Muscle layer of duodenum (tissue), 2 donors: ENCODE data around the gene ATG10.
"Not testable (repeated sequence)": the region's sequence is repeated elsewhere in the genome, so short reads cannot be mapped to it uniquely, and the experiment has no call there.

Experiments used
- H3K27ac ChIP-seq: one replicate; pipeline ENCODE4 v1.7.0; 2013; ENCODE audit warnings: mild to moderate bottlenecking, low read length
- H3K27me3 ChIP-seq: one replicate; pipeline ENCODE4 v1.7.0; 2013; ENCODE audit warnings: low read depth, mild to moderate bottlenecking, control low read depth, low read length
- H3K36me3 ChIP-seq, 2 donors: one replicate each; pipeline ENCODE4 v1.7.0; 2013; ENCODE audit warnings: low read length in 2 of 2, control low read depth in 1 of 2, mild to moderate bottlenecking in 1 of 2; ENCODE audit not compliant: insufficient read depth in 2 of 2, control insufficient read depth in 1 of 2
- H3K4me1 ChIP-seq, 2 donors: one replicate each; pipeline ENCODE4 v1.7.0; 2013; ENCODE audit warnings: low read length in 2 of 2, mild to moderate bottlenecking in 2 of 2, control low read depth in 1 of 2, moderate library complexity in 1 of 2; ENCODE audit not compliant: insufficient read depth in 2 of 2, control insufficient read depth in 1 of 2
- H3K4me3 ChIP-seq, 2 donors: one replicate each; pipeline ENCODE4 v1.7.0; 2013; ENCODE audit warnings: low read length in 2 of 2, low read depth in 1 of 2, mild to moderate bottlenecking in 1 of 2
- H3K9me3 ChIP-seq, 2 donors: one replicate each; pipeline ENCODE4 v1.7.0; 2013; ENCODE audit warnings: low read length in 2 of 2, control low read depth in 1 of 2, mild to moderate bottlenecking in 1 of 2; ENCODE audit not compliant: control insufficient read depth in 1 of 2
- donor health status: healthy.

The ATG10 gene

GRCh38 chr5:82019342-82020138 lies 47.7 kb downstream of the ATG10 start:
- Histone ChIP-seq H3K27me3 (no peaks in the 10 kb centered on the region), H3K36me3 (no peaks in the 10 kb centered on the region), H3K4me1 (peaks cover 0 to 8% of the 10 kb centered on the region in 2 donors), H3K27ac (no peak overlapping the region), H3K4me3 (no peak overlapping the region), H3K9me3 (no peaks in the 10 kb centered on the region)

GRCh38 chr5:82022499-82022898 lies 50.7 kb downstream of the ATG10 start:
- no peaks in the 10 kb centered on the region for H3K36me3 ChIP-seq
- H3K4me1 ChIP-seq: peaks cover 0 to 8% of the 10 kb centered on the region in 2 donors
- H3K4me3 ChIP-seq: no peak overlapping the region
- no peaks in the 10 kb centered on the region for H3K9me3 ChIP-seq
- H3K27me3 ChIP-seq: no peaks in the 10 kb centered on the region
- H3K27ac ChIP-seq: no peak overlapping the region

- no peak overlapping the region for H3K27ac ChIP-seq
- peaks cover 0 to under 1% of the 10 kb centered on the region in 2 donors for H3K4me1 ChIP-seq
- no peaks in the 10 kb centered on the region for H3K27me3 ChIP-seq
- no peaks in the 10 kb centered on the region for H3K9me3 ChIP-seq
- no peak overlapping the region for H3K4me3 ChIP-seq
- no peaks in the 10 kb centered on the region for H3K36me3 ChIP-seq
These were observed 51.8 kb downstream of the ATG10 start for GRCh38 chr5:82023644-82024043.

- no peak overlapping the region for H3K27ac ChIP-seq
- no peak overlapping the region for H3K4me3 ChIP-seq
- no peaks in the 10 kb centered on the region for H3K36me3 ChIP-seq
- H3K27me3 ChIP-seq: no peaks in the 10 kb centered on the region
- no peaks in the 10 kb centered on the region for H3K4me1 ChIP-seq
- no peaks in the 10 kb centered on the region for H3K9me3 ChIP-seq
These were observed 59.6 kb downstream of the ATG10 start for GRCh38 chr5:82031220-82032119.

- H3K4me3 ChIP-seq: not testable (repeated sequence)
These were observed 71.1 kb downstream of the ATG10 start for GRCh38 chr5:82042894-82043293.

GRCh38 chr5:82044010-82044409 lies 72.2 kb downstream of the ATG10 start:
- Histone ChIP-seq H3K9me3 (no peaks in the 10 kb centered on the region), H3K27me3 (no peaks in the 10 kb centered on the region), H3K4me1 (no peaks in the 10 kb centered on the region), H3K27ac (no peak overlapping the region), H3K4me3 (no peak overlapping the region), H3K36me3 (no peaks in the 10 kb centered on the region)

More at GRCh38 chr5:82042894-82043293, 71.1 kb downstream of the ATG10 start:
- not testable (repeated sequence) for H3K36me3 ChIP-seq, H3K27ac ChIP-seq, H3K4me1 ChIP-seq, H3K9me3 ChIP-seq, H3K27me3 ChIP-seq

- no peak overlapping the region for H3K27ac ChIP-seq
These were observed 73.9 kb downstream of the ATG10 start for GRCh38 chr5:82045554-82046275.

GRCh38 chr5:82046276-82046647 lies 74.4 kb downstream of the ATG10 start:
- no peaks in the 10 kb centered on the region for H3K9me3 ChIP-seq
- H3K4me1 ChIP-seq: no peaks in the 10 kb centered on the region
- no peaks in the 10 kb centered on the region for H3K36me3 ChIP-seq
- no peaks in the 10 kb centered on the region for H3K27me3 ChIP-seq
- no peak overlapping the region for H3K4me3 ChIP-seq
- H3K27ac ChIP-seq: no peak overlapping the region

More at GRCh38 chr5:82045554-82046275, 73.9 kb downstream of the ATG10 start:
- Histone ChIP-seq H3K27me3 (no peaks in the 10 kb centered on the region), H3K9me3 (no peaks in the 10 kb centered on the region), H3K4me1 (no peaks in the 10 kb centered on the region), H3K36me3 (no peaks in the 10 kb centered on the region), H3K4me3 (no peak overlapping the region)

GRCh38 chr5:82050955-82051354 lies 79.1 kb downstream of the ATG10 start:
- Histone ChIP-seq H3K4me1 (no peaks in the 10 kb centered on the region), H3K9me3 (no peaks in the 10 kb centered on the region), H3K27ac (no peak overlapping the region), H3K36me3 (no peaks in the 10 kb centered on the region), H3K4me3 (no peak overlapping the region), H3K27me3 (no peaks in the 10 kb centered on the region)

GRCh38 chr5:82054004-82054710 lies 82.3 kb downstream of the ATG10 start:
- Histone ChIP-seq H3K4me3 (no peak overlapping the region), H3K4me1 (no peaks in the 10 kb centered on the region), H3K27ac (no peak overlapping the region), H3K9me3 (no peaks in the 10 kb centered on the region), H3K36me3 (no peaks in the 10 kb centered on the region), H3K27me3 (no peaks in the 10 kb centered on the region)
